Right renal pelvis (tissue), 4 donors: ENCODE data around the gene ERC2. TPM values are rescaled to one million over a fixed set of nuclear protein-coding genes. Genes with fewer than 3 reads are reported as not detected.

Experiments
- DNase-seq, 4 donors: peaks; one replicate each; pipeline ENCODE4 v3.0.0-alpha.2; 2013; ENCODE audit warnings: low read depth in 4 of 4, low spot score in 3 of 4, missing footprints in 1 of 4
- polyA plus RNA-seq, 4 donors: library from polyadenylated mRNA; unstranded; fragments of 120-200 nt; gene quantifications; one replicate each; pipeline ENCODE4 v1.2.1, GENCODE V29; 2013; ENCODE audit not compliant: insufficient read length in 4 of 4

The ERC2 gene
- polyA plus RNA-seq, 4 donors = 2.3 to 3.4 (median 3.0) TPM

DNA sequence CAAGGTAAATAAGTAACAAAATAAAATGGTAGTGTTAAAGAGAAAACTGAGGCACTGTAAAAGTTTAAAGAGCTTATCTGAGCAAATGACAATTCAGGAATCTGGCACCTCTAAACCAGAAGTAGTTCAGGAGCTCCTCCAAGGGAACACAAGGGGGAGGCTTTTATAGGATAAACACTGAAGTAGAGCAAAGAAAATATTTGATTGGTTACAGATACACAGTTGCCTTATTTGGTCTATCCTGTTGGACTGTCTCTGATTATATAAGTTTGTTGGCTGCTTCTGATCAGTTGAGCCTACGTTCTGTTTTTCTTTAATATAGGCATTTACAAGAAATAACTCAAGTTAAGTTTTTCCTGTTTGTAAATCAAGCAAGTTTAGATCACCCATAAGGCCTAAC is 146.9 kb downstream of the ERC2 start:
- DNase-seq = no peak

DNA sequence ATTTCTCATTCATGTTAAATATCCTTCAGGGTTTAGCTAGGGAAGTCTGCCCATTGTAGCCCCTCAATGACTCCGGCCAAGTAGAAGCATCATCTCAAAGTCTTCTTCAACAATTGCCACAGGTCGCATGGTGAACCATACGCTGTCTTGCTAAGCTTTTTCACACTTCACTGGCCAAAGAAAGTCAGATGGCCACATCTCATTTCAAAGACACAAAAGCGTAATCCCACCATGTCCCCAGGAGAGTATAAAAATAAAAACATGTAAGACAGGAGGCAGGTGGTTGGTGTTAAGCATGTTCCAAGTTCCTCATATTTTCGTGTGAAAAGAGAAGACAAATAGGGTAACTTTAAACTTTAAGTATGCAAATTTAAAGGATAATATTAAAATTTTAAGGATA is 147.4 kb downstream of the ERC2 start:
- DNase-seq = no peak

DNA sequence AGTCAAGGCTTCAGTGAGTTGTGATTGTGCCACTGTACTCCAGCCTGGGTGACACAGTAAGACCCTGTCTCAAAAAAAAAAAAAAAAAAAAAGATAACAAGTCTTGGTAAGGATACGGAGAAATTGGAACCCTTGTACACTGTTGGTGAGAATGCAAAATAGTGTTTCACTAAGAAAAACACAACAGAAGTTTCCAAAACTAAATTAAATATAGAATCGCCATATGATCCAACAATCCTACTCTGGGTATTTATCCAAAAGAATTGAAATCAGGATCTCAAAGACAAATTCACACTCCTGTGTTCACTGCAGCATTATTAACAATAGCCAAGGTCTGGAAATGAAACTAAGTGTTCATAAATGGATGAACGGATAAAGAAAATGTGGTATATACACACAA is 149.4 kb downstream of the ERC2 start:
- no peak for DNase-seq

GRCh38 chr3:56316944-56317343 is 151.3 kb downstream of the ERC2 start:
- no peak for DNase-seq

DNA sequence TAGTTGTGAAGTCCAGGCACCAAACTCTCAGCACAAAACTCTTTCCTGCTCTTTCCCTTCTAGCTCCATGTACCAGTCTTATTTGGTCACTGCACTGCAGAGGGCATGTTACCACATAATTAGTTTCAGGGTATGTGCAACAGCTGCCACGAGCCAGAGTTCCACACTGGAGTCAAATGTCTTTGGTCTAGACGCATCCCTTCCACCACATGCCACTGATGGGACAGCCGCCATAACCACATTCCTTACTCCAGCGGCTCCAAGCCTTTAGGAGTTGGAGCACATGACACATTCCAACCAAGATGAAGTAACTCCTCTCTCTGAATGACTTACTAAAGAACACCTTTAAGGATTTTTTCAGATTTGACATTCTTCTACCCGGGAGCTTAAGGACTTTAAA is 153.4 kb downstream of the ERC2 start:
- DNase-seq = no peak

DNA sequence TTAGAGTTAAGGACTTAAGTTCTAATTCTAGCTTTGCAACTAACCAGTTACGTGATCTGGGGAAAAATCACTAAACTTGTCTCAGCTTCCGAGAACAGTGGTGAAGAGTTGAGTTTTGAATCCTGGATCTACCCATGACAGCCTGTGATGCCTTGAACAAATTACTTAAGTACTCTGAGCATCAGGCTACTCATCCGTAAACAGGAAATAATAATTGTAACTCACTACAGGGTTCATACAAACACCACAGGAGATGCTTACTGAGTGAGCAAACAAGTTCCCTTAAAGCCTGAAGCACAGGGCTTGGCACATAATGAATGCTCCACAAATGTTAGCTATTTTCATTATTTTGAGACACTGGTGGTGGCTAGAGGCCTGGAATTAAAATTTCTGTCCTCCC is 158.8 kb downstream of the ERC2 start:
- DNase-seq = no peak

- DNase-seq = no peak
Measured at GRCh38 chr3:56308471-56308870, 159.8 kb downstream of the ERC2 start.

GRCh38 chr3:56304069-56304468 is 164.2 kb downstream of the ERC2 start:
- DNase-seq = no peak

- peak; percentile 35 to 61 (median 54) for DNase-seq
Measured at GRCh38 chr3:56303487-56303886, 164.8 kb downstream of the ERC2 start.

GRCh38 chr3:56302417-56302816 is 165.8 kb downstream of the ERC2 start:
- DNase-seq = no peak

DNA sequence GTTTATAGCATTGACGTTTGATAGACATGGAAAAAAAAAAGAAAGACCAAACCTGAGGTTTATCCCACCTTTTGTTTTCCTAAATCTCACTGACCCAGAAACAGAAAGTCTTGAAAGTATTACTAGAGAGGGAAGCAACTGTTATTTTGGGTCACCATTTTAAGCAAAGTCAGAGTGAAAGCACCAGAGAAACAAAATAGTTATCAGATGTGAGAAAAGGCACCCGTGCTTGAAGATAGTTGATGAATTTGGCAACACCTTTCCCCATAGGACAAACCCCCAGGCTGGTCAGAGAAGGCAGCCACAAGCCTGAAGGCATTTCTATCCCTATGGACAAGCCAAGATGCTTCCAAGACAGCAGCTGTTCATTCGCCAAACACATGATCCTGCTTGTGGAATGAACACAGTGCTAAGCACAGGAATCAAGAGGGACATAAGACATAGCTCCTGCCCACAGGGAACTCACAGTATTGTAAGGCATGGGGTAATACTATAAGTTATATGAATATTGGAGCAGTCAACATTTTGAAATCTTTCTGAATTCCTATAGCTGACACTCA is 170.9 kb downstream of the ERC2 start:
- no peak for DNase-seq

DNA sequence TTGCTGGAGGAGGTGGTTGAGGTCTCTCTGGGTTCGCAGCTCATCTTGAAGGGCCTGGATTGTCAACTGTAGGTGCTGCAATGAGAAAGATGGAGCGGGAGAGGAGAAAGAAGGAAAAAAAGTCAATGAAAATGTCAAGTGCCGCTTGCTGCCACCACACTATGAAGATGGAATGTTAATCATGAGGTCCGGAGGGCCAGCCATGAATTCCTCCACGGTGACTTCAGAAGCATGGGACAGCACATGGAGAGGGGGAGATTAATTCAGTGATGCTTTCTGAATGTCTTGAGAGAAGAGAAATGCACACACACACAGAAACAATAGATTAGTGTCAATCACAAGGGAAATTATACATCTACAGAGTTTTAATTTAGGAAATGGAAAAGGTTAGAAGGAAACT is 171.9 kb downstream of the ERC2 start:
- DNase-seq = no peak

DNA sequence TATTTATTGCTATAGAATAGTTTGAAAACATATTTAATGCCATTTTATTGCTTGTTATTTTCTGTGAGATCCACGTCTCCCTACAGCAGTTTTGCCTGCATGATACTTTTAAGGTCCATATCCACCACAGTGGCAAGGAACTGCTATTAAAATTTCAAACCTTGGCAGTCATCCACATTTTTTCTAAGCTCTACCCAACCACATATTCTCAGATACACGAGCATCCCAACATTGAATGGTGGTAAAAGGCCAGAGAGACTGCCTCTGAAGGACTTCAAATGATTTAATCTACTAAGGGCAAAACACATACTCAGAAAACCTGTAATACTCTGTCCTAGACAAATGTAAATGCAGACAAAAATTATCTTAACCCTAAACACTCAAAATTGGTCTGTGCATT is 173.1 kb downstream of the ERC2 start:
- no peak for DNase-seq

DNA sequence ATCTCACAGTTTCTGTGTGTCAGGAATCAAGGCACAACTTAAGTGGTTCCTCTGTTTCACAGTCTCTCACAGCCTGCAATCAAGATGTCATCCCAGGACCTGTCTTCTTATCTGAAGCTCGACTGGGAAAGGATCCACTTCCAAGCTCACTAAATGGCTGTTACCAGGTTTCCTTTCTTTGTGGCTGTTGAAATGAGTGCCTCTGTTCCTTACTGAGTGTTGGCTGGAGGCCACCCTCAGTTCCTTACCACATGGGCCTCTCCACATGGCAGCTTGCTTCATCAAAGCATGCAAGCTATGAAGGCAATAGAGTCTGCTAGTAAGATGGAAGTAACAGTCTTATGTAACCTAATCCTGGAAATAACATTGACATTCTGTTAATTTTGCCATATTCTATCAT is 174.0 kb downstream of the ERC2 start:
- no peak for DNase-seq

DNA sequence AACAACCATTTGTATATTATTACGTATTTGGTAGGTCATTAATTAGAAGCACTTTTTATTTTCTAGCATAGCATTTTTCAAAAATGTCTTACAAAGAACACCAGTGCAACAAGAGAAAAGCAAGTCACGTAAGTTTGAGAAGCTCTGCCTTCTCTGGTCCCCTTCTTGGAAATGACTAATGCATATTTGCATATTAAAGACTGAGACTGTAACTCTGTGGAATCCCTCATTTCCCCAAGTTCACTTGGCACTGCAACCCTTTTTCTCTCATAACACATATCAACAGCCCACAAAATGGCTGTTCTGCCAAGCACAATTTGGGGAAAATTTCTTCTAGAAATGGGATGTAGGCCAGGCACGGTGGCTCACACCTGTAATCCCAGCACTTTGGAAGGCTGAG is 176.3 kb downstream of the ERC2 start:
- DNase-seq = no peak

- no peak for DNase-seq
Measured at GRCh38 chr3:56291244-56291680, 177.0 kb downstream of the ERC2 start.

DNA sequence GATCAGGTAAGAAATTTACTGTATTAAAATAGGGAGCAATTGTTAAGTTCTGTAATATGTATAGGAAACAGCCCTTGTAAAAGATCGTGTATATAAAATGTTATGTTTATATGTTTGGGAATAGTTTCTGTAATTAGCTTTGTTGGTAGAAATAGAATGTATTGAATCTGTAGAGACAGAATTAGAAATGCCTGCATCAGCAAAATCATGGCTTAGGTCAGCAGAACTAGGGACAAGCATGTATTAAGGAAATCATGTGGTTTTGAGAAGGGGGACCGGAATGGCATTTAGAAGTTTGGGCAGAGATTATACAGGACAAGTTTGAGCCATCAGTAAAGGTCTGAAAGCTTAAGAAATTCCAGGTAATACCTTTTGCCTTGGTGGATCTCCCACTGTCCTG is 177.9 kb downstream of the ERC2 start:
- DNase-seq = no peak

DNA sequence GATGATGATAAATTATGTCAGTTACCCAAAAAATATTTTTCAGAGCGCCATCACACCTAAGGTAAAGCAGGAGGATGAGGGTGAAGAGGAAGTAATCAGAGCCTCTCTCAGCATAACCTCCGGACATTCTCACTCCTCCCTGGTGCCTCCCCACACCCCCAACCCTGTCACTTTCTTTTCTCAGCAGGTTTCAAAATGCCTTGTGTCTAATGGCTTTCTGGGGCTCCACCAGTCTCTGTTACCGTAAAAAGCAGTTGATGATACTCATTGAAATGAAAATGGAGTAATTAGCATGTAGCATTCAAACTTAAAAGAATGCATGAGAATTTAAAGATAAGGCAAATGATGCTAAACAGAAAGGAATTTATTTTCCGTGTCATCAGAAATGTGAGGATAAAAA is 180.0 kb downstream of the ERC2 start:
- DNase-seq = no peak

- no peak for DNase-seq
Measured at GRCh38 chr3:56282341-56282740, 185.9 kb downstream of the ERC2 start.

DNA sequence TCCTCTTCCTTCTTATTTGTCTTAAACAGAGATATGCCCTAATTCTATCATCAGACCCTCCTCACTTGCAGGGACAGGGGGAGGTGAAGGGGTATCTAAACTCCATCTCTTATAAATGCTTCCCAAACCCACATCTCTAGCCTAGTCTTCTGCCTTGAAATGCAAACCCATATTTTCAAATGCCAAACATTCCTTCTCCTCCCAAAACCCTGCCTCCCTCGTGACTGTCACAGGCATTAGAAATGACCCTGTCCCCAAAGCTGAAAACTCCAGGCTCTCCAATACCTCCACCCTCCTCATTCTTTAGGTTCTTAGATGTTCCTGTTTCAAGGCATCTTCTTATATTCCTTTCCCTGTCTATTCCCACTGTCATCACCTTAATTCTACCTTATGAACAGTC is 191.0 kb downstream of the ERC2 start:
- no peak for DNase-seq

DNA sequence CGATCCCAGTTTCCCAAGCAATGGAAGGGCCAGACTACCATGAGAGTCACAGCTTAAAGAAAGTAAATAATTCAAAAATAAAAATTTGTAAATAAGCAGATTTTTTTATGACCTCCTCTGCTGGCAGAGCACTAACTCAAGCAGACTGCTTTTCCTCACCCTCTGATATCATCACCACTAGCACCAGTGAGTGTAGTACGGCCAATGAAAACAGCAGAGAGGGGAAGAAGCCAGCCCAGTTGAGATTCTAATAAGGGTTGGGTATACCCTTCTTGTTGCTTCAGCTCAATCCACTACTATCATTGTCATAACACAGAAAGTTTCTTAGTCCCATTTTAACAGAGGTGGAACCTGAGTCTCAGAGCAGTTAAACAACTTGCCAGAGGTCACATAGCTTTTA is 193.1 kb downstream of the ERC2 start:
- no peak for DNase-seq

DNA sequence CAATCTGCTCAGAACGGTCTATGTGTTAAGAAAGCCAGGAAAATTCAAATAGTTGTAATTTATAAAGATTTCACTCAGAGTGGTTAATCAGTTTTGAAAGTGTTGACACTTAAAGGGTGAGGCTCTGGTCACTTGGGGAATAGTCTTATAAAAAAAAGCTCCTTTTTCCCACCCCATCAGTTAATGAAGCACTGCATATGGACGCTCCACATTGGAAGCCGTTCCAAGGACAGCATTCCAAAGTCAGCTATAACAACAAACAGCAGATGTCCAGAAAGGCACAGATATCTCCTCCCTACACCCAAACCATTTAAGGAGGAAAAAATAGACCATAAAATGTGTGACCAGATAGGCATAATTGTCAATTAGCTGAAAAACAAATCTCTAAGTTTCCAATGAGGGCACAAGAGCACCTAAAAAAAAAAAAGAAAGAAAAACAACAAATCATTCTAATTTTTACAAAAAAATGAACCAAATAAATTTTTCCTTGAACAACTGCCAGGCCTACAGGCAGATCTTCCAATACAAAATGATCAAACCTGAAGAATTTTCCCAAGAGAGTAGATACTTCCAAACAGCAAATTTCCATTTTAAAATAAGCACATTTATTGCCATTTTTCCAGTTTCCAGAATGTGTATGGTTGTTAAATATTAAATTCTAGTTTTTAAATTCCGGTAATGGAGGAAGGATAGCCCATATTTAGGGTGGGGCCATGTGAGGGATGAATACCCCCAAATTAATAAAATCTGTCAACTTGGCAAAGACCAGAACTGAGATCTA is 198.3 kb downstream of the ERC2 start:
- peak; percentile 43 to 47 (median 44) for DNase-seq
